ENCODE measurements around the gene CEMIP2. TPM values are rescaled to one million over a fixed set of nuclear protein-coding genes. Genes with fewer than 3 reads are reported as not detected.
A peak's percentile ranks its signal among the peaks of the same experiment; 100 is the strongest.

The CEMIP2 gene
- total RNA-seq, 4 donors from 2014 or later = 10.6 to 29.9 (median 14.7) TPM

DNA sequence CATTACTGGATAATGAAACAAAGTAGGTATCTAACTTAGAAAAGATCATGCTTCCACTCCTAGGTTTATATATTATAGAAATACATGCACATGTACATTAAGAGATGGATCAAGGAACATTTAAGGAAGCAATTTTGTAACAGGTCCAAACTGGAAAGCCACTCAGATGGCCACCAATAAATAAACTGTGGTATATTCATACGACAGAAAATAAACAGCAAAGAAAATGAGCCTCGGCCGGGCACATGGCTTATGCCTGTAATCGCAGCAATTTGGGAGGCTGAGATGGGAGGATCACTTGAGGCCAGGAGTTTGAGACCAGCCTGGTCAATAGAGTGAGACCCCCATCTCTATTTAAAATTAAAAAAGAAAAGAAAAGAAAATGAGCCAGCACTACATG is 25.6 kb downstream of the CEMIP2 start:
- TF ChIP-seq CTCF (IDR thresholded peaks at IDR 0.05 in 4 of 5, conservative IDR thresholded peaks at IDR 0.05 in 1 of 5) (no peak), POLR2A (IDR thresholded peaks at IDR 0.05) (no peak)
- H3K36me3 ChIP-seq = peaks cover 0 to 9% of the 10 kb centered on the region in 2 donors
- H3K4me1 ChIP-seq = peaks cover 8 to 19% of the 10 kb centered on the region in 2 donors
- in situ Hi-C loops (cut with MboI; ENCODE audit: low sequenced_read_pairs in 4 of 4) = no loop called here
- H3K4me3 ChIP-seq = no peak overlapping the region
- no peaks in the 10 kb centered on the region for H3K9me3 ChIP-seq
- H3K27ac ChIP-seq = peak overlapping the region in 2 of 4 donors; percentile 14 to 29
- ATAC-seq (no peak), DNase-seq (no peak)
- H3K27me3 ChIP-seq = no peaks in the 10 kb centered on the region
- intact Hi-C loops (cut with DNase I; ENCODE audit: low total_unique reads) = no loop called here

GRCh38 chr9:71741926-71742648 is 26.2 kb downstream of the CEMIP2 start:
- in situ Hi-C loops (cut with MboI; ENCODE audit: low sequenced_read_pairs in 4 of 4) = no loop called here
- TF ChIP-seq POLR2A (IDR thresholded peaks at IDR 0.05) = no peak
- TF ChIP-seq CTCF (IDR thresholded peaks at IDR 0.05 in 4 of 5, conservative IDR thresholded peaks at IDR 0.05 in 1 of 5) = no peak
- DNase-seq (no peak), ATAC-seq (no peak)
- Histone ChIP-seq H3K27me3 (no peaks in the 10 kb centered on the region), H3K9me3 (no peaks in the 10 kb centered on the region), H3K36me3 (peaks cover 0 to 9% of the 10 kb centered on the region in 2 donors), H3K4me3 (no peak overlapping the region), H3K27ac (no peak overlapping the region), H3K4me1 (peaks cover 8 to 19% of the 10 kb centered on the region in 2 donors)
- intact Hi-C loops (cut with DNase I; ENCODE audit: low total_unique reads) = no loop called here

DNA sequence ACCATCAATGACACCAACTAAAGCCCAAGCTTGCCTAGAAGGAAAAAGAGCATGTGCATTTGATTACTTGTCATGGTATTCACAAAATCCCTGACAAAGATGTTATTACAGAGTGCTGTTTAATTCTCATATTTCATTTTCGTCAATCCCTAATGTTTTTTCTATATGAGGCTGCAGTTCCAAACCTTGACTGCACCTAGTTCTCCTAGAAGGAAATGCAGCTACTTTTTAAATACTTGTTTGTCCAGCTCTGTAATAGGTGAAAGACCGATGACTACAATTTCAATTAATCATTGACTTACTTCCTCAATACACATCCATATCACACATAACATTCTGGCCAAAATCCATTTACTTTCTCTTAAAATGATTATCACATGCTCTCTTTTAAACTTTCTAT is 28.1 kb downstream of the CEMIP2 start:
- Histone ChIP-seq H3K4me3 (no peak overlapping the region), H3K4me1 (peaks cover 8 to 19% of the 10 kb centered on the region in 2 donors), H3K36me3 (peaks cover 0 to 9% of the 10 kb centered on the region in 2 donors), H3K27me3 (no peaks in the 10 kb centered on the region), H3K27ac (no peak overlapping the region), H3K9me3 (no peaks in the 10 kb centered on the region)
- in situ Hi-C loops (cut with MboI; ENCODE audit: low sequenced_read_pairs in 4 of 4) = no loop called here
- no peak for TF ChIP-seq CTCF (IDR thresholded peaks at IDR 0.05 in 4 of 5, conservative IDR thresholded peaks at IDR 0.05 in 1 of 5)
- no peak for TF ChIP-seq POLR2A (IDR thresholded peaks at IDR 0.05)
- no peak for DNase-seq
- intact Hi-C loops (cut with DNase I; ENCODE audit: low total_unique reads) = no loop called here
- no peak for ATAC-seq

DNA sequence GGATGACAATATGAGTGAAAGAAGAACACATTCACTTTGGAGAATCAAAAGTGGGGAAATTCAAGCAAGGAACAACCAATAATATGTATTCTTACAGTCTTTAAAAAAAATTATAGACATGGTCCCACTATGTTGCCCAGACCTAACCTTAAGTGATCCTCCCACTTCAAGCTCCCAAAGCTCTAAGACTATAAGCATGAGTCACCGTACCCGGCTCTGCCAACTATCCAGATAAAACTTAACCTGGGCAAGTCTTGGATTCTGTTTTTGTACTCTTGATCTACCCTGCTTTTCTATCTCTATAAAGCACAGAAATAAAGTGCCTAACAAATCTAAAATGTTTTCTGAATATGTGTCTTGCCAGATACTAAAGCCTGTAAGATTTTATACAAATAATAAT is 30.9 kb downstream of the CEMIP2 start:
- H3K9me3 ChIP-seq = no peaks in the 10 kb centered on the region
- ATAC-seq = peak in 1 of 2 donors; percentile 79
- DNase-seq = peak in 1 of 2 donors; percentile 18
- H3K27me3 ChIP-seq = no peaks in the 10 kb centered on the region
- peaks cover 0 to 3% of the 10 kb centered on the region in 2 donors for H3K4me1 ChIP-seq
- intact Hi-C loops (cut with DNase I; ENCODE audit: low total_unique reads) = no loop called here
- H3K36me3 ChIP-seq = peaks cover 0 to 21% of the 10 kb centered on the region in 2 donors
- no peak for TF ChIP-seq CTCF (IDR thresholded peaks at IDR 0.05 in 4 of 5, conservative IDR thresholded peaks at IDR 0.05 in 1 of 5)
- no peak for TF ChIP-seq POLR2A (IDR thresholded peaks at IDR 0.05)
- H3K27ac ChIP-seq = no peak overlapping the region
- no peak overlapping the region for H3K4me3 ChIP-seq
- in situ Hi-C loops (cut with MboI; ENCODE audit: low sequenced_read_pairs in 4 of 4) = no loop called here
